ENCODE results near the gene CCL23.

Gene CCL23

GRCh38 chr17:36014946-36015345 lies 2.8 kb downstream of the CCL23 start:
- no peak for DNase-seq
- peaks cover 10% of the 10 kb centered on the region for H3K9me3 ChIP-seq (ENCODE audit: severe bottlenecking)
- no peak overlapping the region for H3K4me3 ChIP-seq (ENCODE audit: low read depth, low read length)
- H3K27ac ChIP-seq, result no peak overlapping the region
- no peaks in the 10 kb centered on the region for H3K36me3 ChIP-seq
- TF ChIP-seq CTCF (IDR thresholded peaks at IDR 0.05; ENCODE audit: low read depth, low read length), result no peak
- no peaks in the 10 kb centered on the region for H3K27me3 ChIP-seq (ENCODE audit: insufficient read depth, low read depth, severe bottlenecking)

DNA sequence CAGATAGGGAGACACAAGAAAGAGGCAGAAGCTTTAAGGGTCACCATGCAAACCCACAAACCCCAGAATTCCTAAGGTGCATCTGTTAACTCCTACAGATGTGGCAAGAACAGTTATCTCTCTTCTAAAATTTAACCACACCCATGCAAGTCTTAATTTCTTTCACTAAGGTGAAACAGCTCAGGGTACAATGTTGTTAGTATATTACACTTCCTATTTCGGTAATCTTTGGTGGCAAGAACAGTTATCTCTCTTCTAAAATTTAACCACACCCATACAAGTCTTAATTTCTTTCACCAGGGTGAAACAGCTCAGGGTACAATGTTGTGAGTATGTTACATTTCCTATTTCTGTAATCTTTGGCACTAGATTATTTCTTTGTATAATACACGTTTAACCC lies 6.6 kb downstream of the CCL23 start:
- H3K27ac ChIP-seq, result no peak overlapping the region
- H3K36me3 ChIP-seq, result no peaks in the 10 kb centered on the region
- no peak for DNase-seq
- TF ChIP-seq CTCF (IDR thresholded peaks at IDR 0.05; ENCODE audit: low read depth, low read length), result no peak
- H3K4me3 ChIP-seq (ENCODE audit: low read depth, low read length), result no peak overlapping the region
- H3K9me3 ChIP-seq (ENCODE audit: severe bottlenecking), result peaks cover 15% of the 10 kb centered on the region
- H3K27me3 ChIP-seq (ENCODE audit: insufficient read depth, low read depth, severe bottlenecking), result no peaks in the 10 kb centered on the region

- peak; percentile 20; the same call in 1 of the 2 replicates for TF ChIP-seq CTCF (IDR thresholded peaks at IDR 0.05; ENCODE audit: low read depth, low read length)
- no peak for DNase-seq
- Histone ChIP-seq H3K36me3 (no peaks in the 10 kb centered on the region), H3K9me3 (ENCODE audit: severe bottlenecking) (peaks cover 15% of the 10 kb centered on the region), H3K4me3 (ENCODE audit: low read depth, low read length) (no peak overlapping the region), H3K27me3 (ENCODE audit: insufficient read depth, low read depth, severe bottlenecking) (no peaks in the 10 kb centered on the region), H3K27ac (no peak overlapping the region)
These were observed 8.6 kb downstream of the CCL23 start for GRCh38 chr17:36008998-36009665.

DNA sequence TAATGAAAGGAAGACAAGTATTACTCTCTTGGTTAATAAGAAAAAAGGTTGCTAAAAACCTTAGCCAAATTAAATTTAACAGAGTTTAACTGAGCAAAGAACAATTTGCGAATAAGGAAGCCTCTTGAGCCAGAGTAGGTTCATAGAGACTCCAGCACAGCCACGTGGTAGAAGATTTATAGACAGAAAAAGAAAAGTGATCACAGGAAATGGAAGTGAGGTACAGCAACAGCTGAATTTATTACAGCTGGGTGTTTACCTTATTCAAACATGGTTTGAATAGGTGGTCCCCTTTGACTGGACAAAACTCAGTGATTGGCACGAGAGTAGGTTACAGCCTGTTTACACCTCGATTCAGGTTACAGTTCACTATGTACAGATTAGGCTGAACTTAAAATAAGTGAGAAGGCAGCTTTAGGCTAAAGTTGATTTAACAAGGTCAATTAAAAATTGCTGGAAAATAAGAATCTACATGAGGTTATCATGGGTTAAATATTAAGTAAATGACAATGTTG lies 13.1 kb downstream of the CCL23 start:
- no peak overlapping the region for H3K27ac ChIP-seq
- no peak for TF ChIP-seq CTCF (IDR thresholded peaks at IDR 0.05; ENCODE audit: low read depth, low read length)
- no peaks in the 10 kb centered on the region for H3K27me3 ChIP-seq (ENCODE audit: insufficient read depth, low read depth, severe bottlenecking)
- no peaks in the 10 kb centered on the region for H3K36me3 ChIP-seq
- H3K4me3 ChIP-seq (ENCODE audit: low read depth, low read length), result no peak overlapping the region
- H3K9me3 ChIP-seq (ENCODE audit: severe bottlenecking), result peaks cover 2% of the 10 kb centered on the region
- DNase-seq, result no peak

- no peak overlapping the region for H3K27ac ChIP-seq
- H3K27me3 ChIP-seq (ENCODE audit: insufficient read depth, low read depth, severe bottlenecking), result no peaks in the 10 kb centered on the region
- DNase-seq, result no peak
- H3K4me3 ChIP-seq (ENCODE audit: low read depth, low read length), result no peak overlapping the region
- no peaks in the 10 kb centered on the region for H3K9me3 ChIP-seq (ENCODE audit: severe bottlenecking)
- no peak for TF ChIP-seq CTCF (IDR thresholded peaks at IDR 0.05; ENCODE audit: low read depth, low read length)
- no peaks in the 10 kb centered on the region for H3K36me3 ChIP-seq
These were observed 15.1 kb downstream of the CCL23 start for GRCh38 chr17:36002631-36003030.

Data from WERI-Rb-1 (cell line).